Heart left ventricle (tissue), 16 donors: Measurements from ENCODE around the gene SORBS2. TPM values are rescaled to one million over a fixed set of nuclear protein-coding genes. Genes with fewer than 3 reads are reported as not detected.

Source experiments
- ATAC-seq, 4 donors: fragments of 200-7000 bp; cut with Tn5 transposase; one replicate each; pipeline ENCODE4 v1.9.1; 2020 to 2022; ENCODE audit warnings: moderate library complexity in 4 of 4, mild to moderate bottlenecking in 3 of 4, moderate number of reproducible peaks in 1 of 4
- DNase-seq, 5 donors: peaks; one replicate each; pipeline ENCODE4 v3.0.0-alpha.2; 2020
- H3K27ac ChIP-seq, 12 donors: fragments of 200-600 bp; sonication (generic) in 4 of 12; one replicate each; pipeline versions ENCODE4 v1.5.0 to v1.8.0; 2016 to 2022; ENCODE audit warnings: mild to moderate bottlenecking in 2 of 12
- H3K27me3 ChIP-seq, 9 donors: fragments of 200-600 bp; sonication (generic) in 2 of 9; one replicate each; pipeline versions ENCODE4 v1.5.1 to v1.8.0; 2016 to 2022; ENCODE audit warnings: mild to moderate bottlenecking in 3 of 9
- H3K36me3 ChIP-seq, 9 donors: fragments of 200-600 bp; sonication (generic) in 2 of 9; one replicate each; pipeline versions ENCODE4 v1.5.0 to v1.8.0; 2018 to 2022; ENCODE audit warnings: mild to moderate bottlenecking in 2 of 9
- H3K4me1 ChIP-seq, 12 donors: fragments of 200-600 bp; sonication (generic) in 4 of 12; one replicate each; pipeline versions ENCODE4 v1.5.0 to v1.8.0; 2016 to 2022; ENCODE audit warnings: mild to moderate bottlenecking in 3 of 12
- H3K4me3 ChIP-seq, 12 donors: fragments of 200-600 bp; sonication (generic) in 4 of 12; one replicate each; pipeline versions ENCODE4 v1.5.0 to v1.8.0; 2017 to 2022; ENCODE audit warnings: mild to moderate bottlenecking in 9 of 12, moderate library complexity in 4 of 12
- H3K9me3 ChIP-seq, 12 donors: fragments of 200-600 bp; sonication (generic) in 4 of 12; one replicate each; pipeline versions ENCODE4 v1.5.0 to v1.8.0; 2016 to 2022; ENCODE audit warnings: mild to moderate bottlenecking in 1 of 12
- CTCF ChIP-seq, 12 donors: fragments of 200-600 bp; sonication (generic) in 4 of 12; IDR thresholded peaks; one replicate each; pipeline versions ENCODE4 v1.5.0 to v1.8.0; 2018 to 2022; ENCODE audit warnings: antibody characterized with exemption in 12 of 12, mild to moderate bottlenecking in 5 of 12
- POLR2A ChIP-seq, 2 donors: fragments of 450-650 bp; IDR thresholded peaks; one replicate each; pipeline ENCODE4 v1.6.1; 2017; ENCODE audit warnings: antibody characterized with exemption in 2 of 2, mild to moderate bottlenecking in 2 of 2, moderate library complexity in 2 of 2
- WGBS, 4 donors: extraction: QIAGEN DNeasy Blood & Tissue Kit in 2 of 4; methylation state at CpG; one replicate each; pipeline versions ENCODE4 v1.1.5 to v1.1.7; 2013 to 2018; 5-methylcytosine and 5-hydroxymethylcytosine counted together
- intact Hi-C, 10 donors: fragments of 100-400 bp; cut with DNase I; formaldehyde crosslinking; loops; one replicate each; pipeline versions ENCODE4 v1.11.1 to v1.14.2; 2022
- polyA plus RNA-seq, 2 donors: library from polyadenylated mRNA; stranded (reverse); fragments of 200-250 nt; gene quantifications; one replicate each; pipeline ENCODE4 v1.2.3, GENCODE V29; 2013
- total RNA-seq, 9 donors: library from RNA; depleted of rRNA in 2 of 9; stranded (reverse); fragments of >200 nt in 2 of 9; fragmentation: NEBNext Ultra II Directional in 3 of 9; extraction: Animal tissue kit (Norgen Biotek cat#: 25700) in 3 of 9; gene quantifications; one replicate each; pipeline versions ENCODE4 v1.1.0 to v1.2.4, GENCODE V29; 2016 to 2023
- donor health status: ischemic (EF 13 %, LVEDD 7.1; RV severe dilation, severe dysfunction).
- donor health status: healthy with polysubstance abuse.
- donor health status: DM: no; HTN: yes; CAD: no.
- donor health status: DM: no; HTN: no; CAD: no.
- donor health status: ischemic (EF 25% LVEDD 6.9; RV normal size, moderate dysfunction).
- donor health status: ischemic (EF 25% LVEDD 5.7; RV mildly dilated, moderate dysfunction).
- donor health status: healthy.
- donor health status: DM: yes; HTN: yes; CAD: no.
- donor health status: ischemic (EF 35%, LVEDD 5.7; RV mildly dilated, moderate dysfunction).
- donor health status: nonischemic (EF 11% LVEDD 7.7; RV severe dilation, severe dysfunction).
- donor health status: DM: yes; HTN: yes; CAD: no.
- donor health status: PGD.
- donor health status: ischemic (EF 29% LVEDD 5.4; RV normal size, mild dysfunction).
- donor health status: nonischemic (EF 23%, LVEDD 6.1; RV moderate dilation, normal function).

The SORBS2 gene
- total and polyA plus RNA-seq, 11 donors, result 254 to 2,158 (median 1,369) TPM

- WGBS, 4 donors, result 87 to 99% (median 92%) methylated on average over 6 of the region's 6 CpGs
- intact Hi-C loops, result no loop called here
These were observed 13.7 kb upstream of the SORBS2 start for GRCh38 chr4:185825737-185826136.

GRCh38 chr4:185822791-185823190, 10.8 kb upstream of the SORBS2 start:
- Histone ChIP-seq H3K4me1 (peaks cover 0 to 12% (median 0%) of the 10 kb centered on the region in 12 donors), H3K36me3 (no peaks in the 10 kb centered on the region), H3K27me3 (no peaks in the 10 kb centered on the region), H3K27ac (no peak overlapping the region), H3K4me3 (no peak overlapping the region), H3K9me3 (no peaks in the 10 kb centered on the region)
- whole genome bisulfite sequencing, 4 donors, result 78 to 82% (median 79%) methylated on average over 10 of the region's 10 CpGs
- TF ChIP-seq CTCF (IDR thresholded peaks at IDR 0.05), result no peak
- TF ChIP-seq POLR2A (IDR thresholded peaks at IDR 0.05), result no peak
- DNase-seq (no peak), ATAC-seq (no peak)
- intact Hi-C loops, result no loop called here

More at GRCh38 chr4:185825737-185826136, 13.7 kb upstream of the SORBS2 start:
- H3K4me1 ChIP-seq, result peaks cover 0 to 6% (median 0%) of the 10 kb centered on the region in 12 donors
- DNase-seq (no peak), ATAC-seq (no peak)
- TF ChIP-seq POLR2A (IDR thresholded peaks at IDR 0.05) (no peak), CTCF (IDR thresholded peaks at IDR 0.05) (no peak)
- H3K36me3 ChIP-seq, result no peaks in the 10 kb centered on the region
- no peaks in the 10 kb centered on the region for H3K27me3 ChIP-seq
- no peak overlapping the region for H3K27ac ChIP-seq
- no peaks in the 10 kb centered on the region for H3K9me3 ChIP-seq
- H3K4me3 ChIP-seq, result no peak overlapping the region

- TF ChIP-seq CTCF (IDR thresholded peaks at IDR 0.05), result no peak
- no peaks in the 10 kb centered on the region for H3K27me3 ChIP-seq
- DNase-seq (no peak), ATAC-seq (no peak)
- intact Hi-C loops, result no loop called here
- H3K4me3 ChIP-seq, result no peak overlapping the region
- 90 to 94% (median 94%) methylated on average over 11 of the region's 11 CpGs for WGBS, 4 donors
- peaks cover 0 to 14% (median 0%) of the 10 kb centered on the region in 12 donors for H3K4me1 ChIP-seq
- H3K27ac ChIP-seq, result peak overlapping the region in 7 of 12 donors; percentile 27 to 80 (median 58)
- H3K36me3 ChIP-seq, result no peaks in the 10 kb centered on the region
- H3K9me3 ChIP-seq, result no peaks in the 10 kb centered on the region
These were observed 9.0 kb upstream of the SORBS2 start for GRCh38 chr4:185821029-185821419.

GRCh38 chr4:185820146-185821028, 8.4 kb upstream of the SORBS2 start:
- DNase-seq, result no peak
- 51 to 56% (median 56%) methylated on average over 29 of the region's 29 CpGs for WGBS, 4 donors
- Histone ChIP-seq H3K36me3 (no peaks in the 10 kb centered on the region), H3K9me3 (no peaks in the 10 kb centered on the region), H3K27me3 (no peaks in the 10 kb centered on the region), H3K27ac (peak overlapping the region in 10 of 12 donors; percentile 27 to 80 (median 56)), H3K4me1 (peaks cover 0 to 14% (median 0%) of the 10 kb centered on the region in 12 donors), H3K4me3 (peak overlapping the region in 2 of 12 donors; percentile 9 to 15)
- ATAC-seq, result peak; percentile 25 to 68 (median 54)
- peak in 3 of 12 donors; percentile 15 to 30 (median 19) for TF ChIP-seq CTCF (IDR thresholded peaks at IDR 0.05)
- TF ChIP-seq POLR2A (IDR thresholded peaks at IDR 0.05), result no peak
- intact Hi-C loops, result no loop called here
